Parathyroid adenoma (tissue), 2 donors: ENCODE results near the gene TAF6L.
A peak's percentile ranks its signal among the peaks of the same experiment; 100 is the strongest.
"Not testable (repeated sequence)": the region's sequence is repeated elsewhere in the genome, so short reads cannot be mapped to it uniquely, and the experiment has no call there.

Experiments
- H2AFZ ChIP-seq: fragments of 300-600 bp; sonication (generic); one replicate; pipeline ENCODE4 v1.7.0; 2017; ENCODE audit warnings: antibody characterized with exemption, mild to moderate bottlenecking
- H3K27ac ChIP-seq: fragments of 300-600 bp; sonication (generic); one replicate; pipeline ENCODE4 v1.7.0; 2017
- H3K27me3 ChIP-seq: fragments of 300-600 bp; sonication (generic); one replicate; pipeline ENCODE4 v1.7.0; 2017; ENCODE audit warnings: low read length; ENCODE audit not compliant: control insufficient read depth, insufficient read depth
- H3K36me3 ChIP-seq: fragments of 300-600 bp; sonication (generic); one replicate; pipeline ENCODE4 v1.7.0; 2017; ENCODE audit warnings: low read length; ENCODE audit not compliant: control insufficient read depth, insufficient read depth
- H3K4me1 ChIP-seq: fragments of 300-600 bp; sonication (generic); one replicate; pipeline ENCODE4 v1.7.0; 2017; ENCODE audit warnings: control low read depth
- H3K4me2 ChIP-seq: fragments of 300-600 bp; sonication (generic); one replicate; pipeline ENCODE4 v1.7.0; 2017; ENCODE audit warnings: low read length
- H3K4me3 ChIP-seq: fragments of 300-600 bp; sonication (generic); one replicate; pipeline ENCODE4 v1.7.0; 2017; ENCODE audit warnings: low read depth, low read length
- H3K79me2 ChIP-seq: fragments of 300-600 bp; sonication (generic); one replicate; pipeline ENCODE4 v1.7.0; 2017; ENCODE audit warnings: control low read depth
- H3K9ac ChIP-seq: fragments of 300-600 bp; sonication (generic); one replicate; pipeline ENCODE4 v1.7.0; 2017; ENCODE audit warnings: mild to moderate bottlenecking
- H3K9me3 ChIP-seq: fragments of 300-600 bp; sonication (generic); one replicate; pipeline ENCODE4 v1.7.0; 2017; ENCODE audit warnings: low read length; ENCODE audit not compliant: control insufficient read depth
- CTCF ChIP-seq: fragments of 300-600 bp; sonication (generic); IDR thresholded peaks from one replicate; pipeline ENCODE4 v1.7.0; 2017; ENCODE audit warnings: antibody characterized with exemption, mild to moderate bottlenecking
- donor health status: primary hyperparathyroidism.

Gene TAF6L

GRCh38 chr11:62757846-62758788, 13.1 kb upstream of the TAF6L start:
- H3K27ac ChIP-seq: no peak overlapping the region

GRCh38 chr11:62760867-62761227, 10.3 kb upstream of the TAF6L start:
- H3K27me3 ChIP-seq, H3K4me2 ChIP-seq, H3K79me2 ChIP-seq, H3K4me3 ChIP-seq, H3K9me3 ChIP-seq, H3K4me1 ChIP-seq, H3K36me3 ChIP-seq, H3K9ac ChIP-seq: not testable (repeated sequence)
- Histone ChIP-seq H3K27ac (peak overlapping the region; percentile 61), H2AFZ (peak overlapping the region; percentile 83)

More at GRCh38 chr11:62757846-62758788, 13.1 kb upstream of the TAF6L start:
- Histone ChIP-seq H3K79me2 (peaks cover 2% of the 10 kb centered on the region), H3K36me3 (no peaks in the 10 kb centered on the region), H3K9me3 (no peaks in the 10 kb centered on the region), H3K9ac (no peak overlapping the region), H2AFZ (no peak overlapping the region), H3K4me2 (no peak overlapping the region), H3K27me3 (no peaks in the 10 kb centered on the region), H3K4me3 (no peak overlapping the region), H3K4me1 (peaks cover 2% of the 10 kb centered on the region)
- no peak for TF ChIP-seq CTCF

- TF ChIP-seq CTCF: no peak
- peak overlapping the region; percentile 88 for H2AFZ ChIP-seq
- no peaks in the 10 kb centered on the region for H3K27me3 ChIP-seq
- H3K9me3 ChIP-seq: no peaks in the 10 kb centered on the region
- no peaks in the 10 kb centered on the region for H3K79me2 ChIP-seq
- peak overlapping the region; percentile 68 for H3K4me3 ChIP-seq
- no peak overlapping the region for H3K9ac ChIP-seq
- peaks cover 4% of the 10 kb centered on the region for H3K4me1 ChIP-seq
- H3K36me3 ChIP-seq: no peaks in the 10 kb centered on the region
- H3K27ac ChIP-seq: peak overlapping the region; percentile 78
- H3K4me2 ChIP-seq: peak overlapping the region; percentile 61
Observed at GRCh38 chr11:62770778-62771143, 435 bp upstream of the TAF6L start.

- H2AFZ ChIP-seq: no peak overlapping the region
- no peak overlapping the region for H3K9ac ChIP-seq
- no peaks in the 10 kb centered on the region for H3K27me3 ChIP-seq
- TF ChIP-seq CTCF: no peak
- H3K79me2 ChIP-seq: no peaks in the 10 kb centered on the region
- no peak overlapping the region for H3K4me3 ChIP-seq
- no peaks in the 10 kb centered on the region for H3K9me3 ChIP-seq
- peaks cover 4% of the 10 kb centered on the region for H3K4me1 ChIP-seq
- H3K27ac ChIP-seq: no peak overlapping the region
- H3K4me2 ChIP-seq: no peak overlapping the region
- H3K36me3 ChIP-seq: no peaks in the 10 kb centered on the region
Observed at GRCh38 chr11:62774407-62774806, 3.2 kb downstream of the TAF6L start.

GRCh38 chr11:62775646-62776045, 4.5 kb downstream of the TAF6L start:
- no peaks in the 10 kb centered on the region for H3K9me3 ChIP-seq
- no peak overlapping the region for H3K9ac ChIP-seq
- H3K4me1 ChIP-seq: peaks cover 1% of the 10 kb centered on the region
- no peaks in the 10 kb centered on the region for H3K79me2 ChIP-seq
- TF ChIP-seq CTCF: no peak
- H3K4me3 ChIP-seq: no peak overlapping the region
- no peak overlapping the region for H3K27ac ChIP-seq
- no peaks in the 10 kb centered on the region for H3K36me3 ChIP-seq
- H3K4me2 ChIP-seq: no peak overlapping the region
- no peak overlapping the region for H2AFZ ChIP-seq
- no peaks in the 10 kb centered on the region for H3K27me3 ChIP-seq
